GM12878 (cell line): ENCODE measurements around the gene LRBA. TPM values are rescaled to one million over a fixed set of nuclear protein-coding genes. Genes with fewer than 3 reads are reported as not detected.

Experiments
- ATAC-seq: fragments of 200-7000 bp; cut with Tn5 transposase; 3 replicates; pipeline ENCODE4 v1.9.1; 2020; ENCODE audit warnings: mild to moderate bottlenecking, moderate library complexity
- BruUV-seq: library from RNA; stranded (reverse); fragments of 400-500 nt; replicated peaks from 2 replicates; lab custom pipeline; 2021; lab: Mats Ljungman, UMichigan
- CTCF ChIA-PET: fragments of 300-600 bp; sonication (Branson Sonifier 250); formaldehyde crosslinking; extraction: SDS; loops from one replicate; lab custom pipeline; 2021; ENCODE audit warnings: inconsistent platforms; lab: Yijun Ruan, JAX
- POLR2A ChIA-PET: fragments of 350-600 bp; formaldehyde crosslinking; extraction: SDS; loops from one replicate; lab custom pipeline; 2021; ENCODE audit warnings: inconsistent platforms; lab: Charles Lee
- RAD21 ChIA-PET: fragments of 300-600 bp; sonication (Branson Sonifier 250); formaldehyde crosslinking; loops from one replicate; lab custom pipeline; 2023; ENCODE audit warnings: antibody characterized with exemption; ENCODE audit not compliant: unreplicated experiment; lab: Charles Lee
- SMC1A ChIA-PET: fragments of 300-600 bp; sonication (Branson Sonifier 250); formaldehyde crosslinking; loops from one replicate; lab custom pipeline; 2023; ENCODE audit not compliant: unreplicated experiment, uncharacterized antibody; lab: Charles Lee
- DNase-seq: peaks from one replicate; pipeline ENCODE4 v3.0.0-alpha.2; 2011; ENCODE audit warnings: low read depth, low spot score
- FAIRE-seq: peaks from 3 replicates; lab custom pipeline; 2011; peaks lifted over from hg19 to GRCh38; lab: Jason Lieb, UNC
- H2AFZ ChIP-seq: 2 replicates; pipeline ENCODE4 v1.6.0; 2011; ENCODE audit warnings: low read depth, low read length, control low read depth; ENCODE audit not compliant: control insufficient read depth
- H3K27ac ChIP-seq: 2 replicates; pipeline ENCODE4 v1.5.1; 2011; ENCODE audit warnings: control low read depth; ENCODE audit not compliant: control insufficient read depth, insufficient read depth
- H3K27me3 ChIP-seq, 2 experiments: replicated peaks in 1 of 2; 2 replicates each; pipeline versions ENCODE4 v1.6.0 to v1.6.1; 2011; ENCODE audit warnings: low read length in 1 of 2; ENCODE audit not compliant: control insufficient read depth in 2 of 2, insufficient read depth in 2 of 2
- H3K36me3 ChIP-seq, 2 experiments: 2 replicates each; pipeline ENCODE4 v1.5.1; 2011; ENCODE audit warnings: low read length in 1 of 2; ENCODE audit not compliant: control insufficient read depth in 2 of 2, insufficient read depth in 2 of 2
- H3K4me1 ChIP-seq: 2 replicates; pipeline ENCODE4 v1.6.1; 2011; ENCODE audit warnings: mild to moderate bottlenecking, low read length, moderate library complexity, mixed read lengths; ENCODE audit not compliant: control insufficient read depth, insufficient read depth
- H3K4me2 ChIP-seq: 2 replicates; pipeline ENCODE4 v1.6.0; 2011; ENCODE audit warnings: control low read depth; ENCODE audit not compliant: control insufficient read depth, insufficient read depth
- H3K4me3 ChIP-seq: fragments of 200-600 bp; sonication (generic); 2 replicates; pipeline ENCODE4 v1.5.1; 2016
- H3K79me2 ChIP-seq: 2 replicates; pipeline ENCODE4 v1.6.0; 2011; ENCODE audit warnings: low read length; ENCODE audit not compliant: control insufficient read depth, insufficient read depth
- H3K9ac ChIP-seq: 2 replicates; pipeline ENCODE4 v1.8.0; 2011; ENCODE audit warnings: low read length, control low read depth, mixed read lengths; ENCODE audit not compliant: control insufficient read depth, insufficient read depth
- H3K9me3 ChIP-seq: replicated peaks from 3 replicates; pipeline ENCODE4 v1.5.1; 2011; ENCODE audit warnings: mild to moderate bottlenecking, low read length; ENCODE audit not compliant: control insufficient read depth, insufficient read depth
- H4K20me1 ChIP-seq: 2 replicates; pipeline ENCODE4 v1.6.0; 2011; ENCODE audit not compliant: control insufficient read depth, insufficient read depth
- BCL11A ChIP-seq: IDR thresholded peaks from 2 replicates; pipeline ENCODE4 v1.6.1; 2011; ENCODE audit warnings: low read depth, low read length
- CHD4 ChIP-seq: fragments of 200-600 bp; sonication (generic); IDR thresholded peaks from 2 replicates; pipeline ENCODE4 v1.6.1; 2016; ENCODE audit warnings: mild to moderate bottlenecking
- HDAC6 ChIP-seq: fragments of 200-600 bp; sonication (generic); IDR thresholded peaks from one replicate; pipeline ENCODE4 v1.8.0; 2017; ENCODE audit warnings: antibody characterized with exemption; ENCODE audit not compliant: unreplicated experiment
- HSF1 ChIP-seq: fragments of 150-350 bp; IDR thresholded peaks from 2 replicates; pipeline ENCODE4 v1.6.1; 2014; ENCODE audit warnings: mild to moderate bottlenecking, low read depth, low read length
- JUND ChIP-seq: IDR thresholded peaks from 2 replicates; pipeline ENCODE4 v1.6.1; 2012; ENCODE audit warnings: low read depth, mild to moderate bottlenecking, low read length, improper control_type of control experiment, moderate library complexity
- KDM1A ChIP-seq: fragments of 200-600 bp; sonication (generic); IDR thresholded peaks from 2 replicates; pipeline ENCODE4 v1.6.1; 2016; ENCODE audit warnings: borderline replicate concordance
- MAX ChIP-seq: IDR thresholded peaks from 2 replicates; pipeline ENCODE4 v1.6.1; 2012; ENCODE audit warnings: low read depth, low read length, improper control_type of control experiment
- MYC ChIP-seq: IDR thresholded peaks from 2 replicates; pipeline ENCODE4 v1.6.1; 2011; ENCODE audit warnings: mild to moderate bottlenecking, low read length, moderate library complexity, inconsistent platforms; ENCODE audit not compliant: insufficient read depth, insufficient replicate concordance, insufficient read length, severe bottlenecking
- NFYA ChIP-seq: IDR thresholded peaks from 2 replicates; pipeline ENCODE4 v1.6.1; 2011; ENCODE audit warnings: low read depth, mild to moderate bottlenecking, low read length, improper control_type of control experiment, borderline replicate concordance
- STAT3 ChIP-seq: IDR thresholded peaks from 2 replicates; pipeline ENCODE4 v1.6.1; 2011; ENCODE audit warnings: low read depth, low read length, improper control_type of control experiment
- SUPT20H ChIP-seq: IDR thresholded peaks from 2 replicates; pipeline ENCODE4 v1.6.1; 2011; ENCODE audit warnings: low read depth, mild to moderate bottlenecking, low read length, moderate library complexity, borderline replicate concordance; ENCODE audit not compliant: control insufficient read depth
- YBX1 ChIP-seq: fragments of 450-650 bp; IDR thresholded peaks from 2 replicates; pipeline ENCODE4 v1.6.1; 2016; ENCODE audit warnings: antibody characterized with exemption
- WGBS: methylation state at CpG from one replicate; pipeline ENCODE4 v1.1.6; 2016; ENCODE audit warnings: low lambda C conversion rate; ENCODE audit not compliant: insufficient replicate concordance, insufficient coverage; ENCODE audit errors: missing lambda C conversion rate; 5-methylcytosine and 5-hydroxymethylcytosine counted together
- in situ Hi-C: fragments of 300-500 bp; cut with MboI; formaldehyde crosslinking; loops from 9 replicates; pipeline ENCODE4 v1.14.3; 2018; ENCODE audit warnings: mixed read lengths
- intact Hi-C: fragments of 100-400 bp; cut with micrococcal nuclease; formaldehyde crosslinking; loops from one replicate; pipeline ENCODE4 v1.14.2; 2022; ENCODE audit not compliant: unreplicated experiment
- polyA plus RNA-seq, 11 experiments: library from polyadenylated mRNA; depleted of rRNA in 4 of 11; unstranded in 6 of 11; stranded (reverse) in 5 of 11; fragments of >200 nt; fragmentation: Nextera tagmentation in 4 of 11; fragmentation: Illumina TruSeq in 1 of 11; extraction: Ambion mirVana in 4 of 11; extraction: Trizol in 1 of 11; gene quantifications; 1 replicate in 1 of 11; 2 replicates in 10 of 11; pipeline versions ENCODE4 v1.2.1 to v1.2.3, GENCODE V29; 2011 to 2016; ENCODE audit warnings: inconsistent platforms in 2 of 11, missing spikeins in 2 of 11, low read depth in 1 of 11
- total RNA-seq, 4 experiments: library from RNA; depleted of rRNA in 3 of 4; stranded (reverse); fragments of >200 nt in 3 of 4; fragmentation: Illumina TruSeq in 1 of 4; extraction: Trizol in 1 of 4; gene quantifications; 2 replicates each; pipeline versions ENCODE4 v1.2.1 to v1.2.3, GENCODE V29; 2013 to 2021

LRBA gene
- total and polyA plus RNA-seq, 10 of the 15 experiments (the other 5 are each of a cell fraction or from before 2014, with no cell fraction given) = 20.3 to 93.4 (median 55.0) TPM

GRCh38 chr4:150355418-150355817, 659.7 kb downstream of the LRBA start:
- no peaks in the 10 kb centered on the region for H3K79me2 ChIP-seq
- ATAC-seq = no peak
- TF ChIP-seq STAT3 = no peak
- TF ChIP-seq NFYA = no peak
- TF ChIP-seq HDAC6 = no peak
- no peak for TF ChIP-seq HSF1
- no peaks in the 10 kb centered on the region for H3K36me3 ChIP-seq
- intact Hi-C loops (no loop called here), in situ Hi-C loops (no loop called here)
- BruUV-seq = no TSS peak
- 100% methylated on average over 1 of the region's 1 CpG for WGBS
- no peak overlapping the region for H3K27ac ChIP-seq
- H3K9ac ChIP-seq = no peak overlapping the region
- ChIA-PET RAD21 (no interaction called here), CTCF (no interaction called here), POLR2A (no interaction called here), SMC1A (interaction anchor here (1.0 to 2.2 kb wide), 2 partner anchors 12 to 17 kb away, joined by 3 to 7 read pairs; no protein-coding TSS in a partner anchor)
- H2AFZ ChIP-seq = no peak overlapping the region
- no peaks in the 10 kb centered on the region for H3K9me3 ChIP-seq
- no peak for FAIRE-seq
- no peak for DNase-seq
- no peak overlapping the region for H3K4me2 ChIP-seq
- H3K27me3 ChIP-seq = no peaks in the 10 kb centered on the region
- no peak overlapping the region for H3K4me3 ChIP-seq
- H3K4me1 ChIP-seq = no peaks in the 10 kb centered on the region
- no peaks in the 10 kb centered on the region for H4K20me1 ChIP-seq

DNA sequence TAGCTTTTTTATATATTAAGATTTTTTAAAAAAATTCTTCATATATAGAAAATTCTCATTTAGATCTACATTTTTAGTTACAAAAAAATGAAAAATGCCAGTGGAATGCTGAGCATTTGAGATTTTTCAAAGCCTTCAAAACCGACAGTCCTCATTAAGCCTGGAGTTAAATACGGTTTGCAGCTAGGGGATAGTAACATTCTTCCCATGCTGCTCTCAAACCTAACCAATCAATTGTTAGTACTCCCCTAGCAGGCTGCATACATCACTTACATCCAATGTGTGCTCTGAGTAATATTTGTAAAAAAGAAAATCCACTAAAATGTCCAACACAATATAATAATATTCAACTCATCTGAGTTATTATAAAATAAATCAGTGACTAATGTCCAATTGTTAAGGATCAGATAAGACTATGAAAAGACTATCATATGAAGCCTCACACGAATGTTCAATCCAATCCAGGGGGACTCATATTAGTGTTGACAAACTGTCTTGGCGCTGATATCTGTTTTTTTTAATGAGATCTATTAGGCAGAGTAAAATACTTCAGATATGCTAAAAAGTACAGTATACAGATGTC, 660.8 kb downstream of the LRBA start:
- Histone ChIP-seq H3K9ac (no peak overlapping the region), H3K4me2 (no peak overlapping the region), H3K36me3 (no peaks in the 10 kb centered on the region), H4K20me1 (no peaks in the 10 kb centered on the region), H2AFZ (no peak overlapping the region), H3K27me3 (no peaks in the 10 kb centered on the region), H3K79me2 (no peaks in the 10 kb centered on the region), H3K4me1 (no peaks in the 10 kb centered on the region), H3K4me3 (no peak overlapping the region), H3K9me3 (no peaks in the 10 kb centered on the region), H3K27ac (no peak overlapping the region)
- DNase-seq (no peak), ATAC-seq (no peak), FAIRE-seq (no peak)
- no TSS peak for BruUV-seq
- intact Hi-C loops (no loop called here), in situ Hi-C loops (no loop called here)
- POLR2A ChIA-PET = interaction anchor here (1.3 kb wide), 1 partner anchor 25 kb away, joined by 4 read pairs; no protein-coding TSS in a partner anchor
- RAD21 ChIA-PET = interaction anchor here (0.5 to 2.5 kb wide), 2 partner anchors 12 to 1075 kb away, joined by 3 to 9 read pairs; no protein-coding TSS in a partner anchor
- WGBS = 85% methylated on average over 4 of the region's 4 CpGs
- SMC1A ChIA-PET = interaction anchor here (1.0 to 2.6 kb wide), 6 partner anchors 8 to 544 kb away, joined by 3 to 14 read pairs (median 6); no protein-coding TSS in a partner anchor
- CTCF ChIA-PET = no interaction called here
- TF ChIP-seq MAX (no peak), SUPT20H (no peak), MYC (no peak), JUND (no peak), BCL11A (no peak), CHD4 (no peak), KDM1A (no peak), YBX1 (no peak)
